IMR-90 (cell line): ENCODE data around the gene CHST8. TPM values are rescaled to one million over a fixed set of nuclear protein-coding genes. Genes with fewer than 3 reads are reported as not detected.

Source experiments
- ATAC-seq: fragments of 200-7000 bp; cut with Tn5 transposase; 2 replicates; pipeline ENCODE4 v1.9.1; 2020; ENCODE audit warnings: low read depth, mild to moderate bottlenecking, moderate library complexity
- BruUV-seq: library from RNA; stranded (reverse); fragments of 400-500 nt; replicated peaks from 2 replicates; lab custom pipeline; 2021; lab: Mats Ljungman, UMichigan
- CTCF ChIA-PET: fragments of 300-600 bp; formaldehyde crosslinking; extraction: SDS; loops from one replicate; lab custom pipeline; 2021; ENCODE audit warnings: antibody characterized with exemption; lab: Yijun Ruan, JAX
- POLR2A ChIA-PET: fragments of 300-600 bp; sonication (Branson Sonifier 250); formaldehyde crosslinking; loops from one replicate; lab custom pipeline; 2022; ENCODE audit warnings: antibody characterized with exemption; ENCODE audit not compliant: unreplicated experiment; lab: Charles Lee
- DNase-seq: peaks from one replicate; pipeline ENCODE4 v3.0.0; 2013
- H2AFZ ChIP-seq: replicated peaks from 2 replicates; pipeline ENCODE3; 2013; ENCODE audit warnings: low read length, mild to moderate bottlenecking; ENCODE audit not compliant: poor library complexity
- H2AK5ac ChIP-seq: 2 replicates; pipeline ENCODE4 v1.6.1; 2013; ENCODE audit warnings: low read depth, low read length, inconsistent platforms
- H2AK9ac ChIP-seq: replicated peaks from 2 replicates; pipeline ENCODE3; 2013; ENCODE audit warnings: mild to moderate bottlenecking, low read depth, low read length, moderate library complexity; ENCODE audit not compliant: poor library complexity
- H2BK120ac ChIP-seq: 2 replicates; pipeline ENCODE4 v1.6.1; 2013; ENCODE audit warnings: low read depth, low read length, inconsistent platforms
- H2BK15ac ChIP-seq: 3 replicates; pipeline ENCODE4 v1.6.1; 2013; ENCODE audit warnings: low read depth, low read length, inconsistent platforms
- H2BK20ac ChIP-seq: 2 replicates; pipeline ENCODE4 v1.6.1; 2013; ENCODE audit warnings: low read depth, mild to moderate bottlenecking, inconsistent platforms, low read length, moderate library complexity
- H2BK5ac ChIP-seq: 2 replicates; pipeline ENCODE4 v1.6.1; 2013; ENCODE audit warnings: mild to moderate bottlenecking, low read depth, low read length, inconsistent platforms; ENCODE audit not compliant: poor library complexity, severe bottlenecking
- H3K14ac ChIP-seq: replicated peaks from 2 replicates; pipeline ENCODE4 v1.6.1; 2013; ENCODE audit warnings: low read depth, low read length, inconsistent platforms
- H3K18ac ChIP-seq: 2 replicates; pipeline ENCODE4 v1.6.1; 2013; ENCODE audit warnings: low read depth, low read length, control low read depth
- H3K23ac ChIP-seq: 2 replicates; pipeline ENCODE4 v1.6.1; 2013; ENCODE audit warnings: low read depth, low read length, inconsistent platforms
- H3K27ac ChIP-seq: 2 replicates; pipeline ENCODE4 v1.5.1; 2013; ENCODE audit warnings: mild to moderate bottlenecking, control low read depth, low read length; ENCODE audit not compliant: insufficient read depth
- H3K27me3 ChIP-seq: 2 replicates; pipeline ENCODE4 v1.6.1; 2013; ENCODE audit warnings: low read length; ENCODE audit not compliant: control insufficient read depth, insufficient read depth
- H3K36me3 ChIP-seq: 2 replicates; pipeline ENCODE4 v1.6.1; 2013; ENCODE audit warnings: low read length, mixed read lengths; ENCODE audit not compliant: control insufficient read depth, insufficient read depth
- H3K4ac ChIP-seq: 2 replicates; pipeline ENCODE4 v1.6.1; 2013; ENCODE audit warnings: low read depth, low read length, inconsistent platforms
- H3K4me1 ChIP-seq: 2 replicates; pipeline ENCODE4 v1.6.1; 2013; ENCODE audit warnings: low read length, mixed read lengths; ENCODE audit not compliant: control insufficient read depth, insufficient read depth
- H3K4me2 ChIP-seq: 2 replicates; pipeline ENCODE4 v1.6.1; 2013; ENCODE audit warnings: low read depth, mild to moderate bottlenecking, control low read depth, low read length, moderate library complexity
- H3K4me3 ChIP-seq: 2 replicates; pipeline ENCODE4 v1.5.1; 2013; ENCODE audit warnings: low read depth, mild to moderate bottlenecking, control low read depth, low read length, moderate library complexity; ENCODE audit not compliant: insufficient read depth
- H3K56ac ChIP-seq: 2 replicates; pipeline ENCODE4 v1.6.1; 2013; ENCODE audit warnings: low read length, inconsistent platforms; ENCODE audit not compliant: insufficient read depth; ENCODE audit errors: extremely low read depth
- H3K79me1 ChIP-seq, 2 experiments: 2 replicates each; pipeline ENCODE4 v1.6.1; 2013; ENCODE audit warnings: low read length in 2 of 2, inconsistent platforms in 1 of 2, low read depth in 1 of 2
- H3K9ac ChIP-seq: 2 replicates; pipeline ENCODE4 v1.6.1; 2013; ENCODE audit warnings: low read depth, low read length, control low read depth
- H3K9me1 ChIP-seq: 2 replicates; pipeline ENCODE4 v1.6.1; 2013; ENCODE audit warnings: low read length, inconsistent platforms; ENCODE audit not compliant: insufficient read depth
- H3K9me3 ChIP-seq: 2 replicates; pipeline ENCODE4 v1.6.1; 2013; ENCODE audit warnings: low read length; ENCODE audit not compliant: control insufficient read depth, insufficient read depth
- H4K20me1 ChIP-seq: 2 replicates; pipeline ENCODE4 v1.6.1; 2013; ENCODE audit warnings: low read length, inconsistent platforms; ENCODE audit not compliant: insufficient read depth
- H4K5ac ChIP-seq: 2 replicates; pipeline ENCODE4 v1.6.1; 2013; ENCODE audit warnings: mild to moderate bottlenecking, low read depth, low read length, control low read depth
- H4K8ac ChIP-seq, 2 experiments: 2 replicates each; pipeline ENCODE4 v1.6.1; 2013; ENCODE audit warnings: low read depth in 2 of 2, low read length in 2 of 2, control low read depth in 1 of 2, inconsistent platforms in 1 of 2
- H4K91ac ChIP-seq: 2 replicates; pipeline ENCODE4 v1.6.1; 2013; ENCODE audit warnings: low read depth, low read length, inconsistent platforms; ENCODE audit not compliant: insufficient read depth
- CEBPB ChIP-seq: IDR thresholded peaks from 2 replicates; pipeline ENCODE4 v1.6.1; 2012; ENCODE audit warnings: low read depth, low read length, improper control_type of control experiment
- CHD1 ChIP-seq: IDR thresholded peaks from 2 replicates; pipeline ENCODE4 v1.6.1; 2012; ENCODE audit warnings: low read depth, low read length, improper control_type of control experiment
- CTCF ChIP-seq: conservative IDR thresholded peaks from 2 replicates; pipeline ENCODE4 v1.5.1; 2012; ENCODE audit warnings: mild to moderate bottlenecking, low read depth, low read length, improper control_type of control experiment
- ELK1 ChIP-seq: fragments of 150-350 bp; IDR thresholded peaks from 2 replicates; pipeline ENCODE4 v1.6.1; 2016; ENCODE audit warnings: low read depth, mild to moderate bottlenecking, low read length, moderate library complexity, borderline replicate concordance
- MAFK ChIP-seq: IDR thresholded peaks from 2 replicates; pipeline ENCODE4 v1.6.1; 2012; ENCODE audit warnings: low read depth, low read length, improper control_type of control experiment
- MAZ ChIP-seq: IDR thresholded peaks from 2 replicates; pipeline ENCODE4 v1.6.1; 2012; ENCODE audit warnings: low read depth, mild to moderate bottlenecking, low read length, improper control_type of control experiment, moderate library complexity, borderline replicate concordance
- MXI1 ChIP-seq: IDR thresholded peaks from 2 replicates; pipeline ENCODE4 v1.6.1; 2012; ENCODE audit warnings: low read depth, mild to moderate bottlenecking, low read length, moderate library complexity, borderline replicate concordance
- NFE2L2 ChIP-seq: fragments of 150-350 bp; IDR thresholded peaks from 2 replicates; pipeline ENCODE4 v1.6.1; 2016; ENCODE audit warnings: low read depth, mild to moderate bottlenecking, low read length
- POLR2A ChIP-seq: IDR thresholded peaks from 2 replicates; pipeline ENCODE4 v1.6.1; 2012; ENCODE audit warnings: mild to moderate bottlenecking, low read depth, low read length
- RAD21 ChIP-seq: IDR thresholded peaks from 2 replicates; pipeline ENCODE4 v1.6.1; 2012; ENCODE audit warnings: low read length, improper control_type of control experiment
- RCOR1 ChIP-seq: IDR thresholded peaks from 2 replicates; pipeline ENCODE4 v1.6.1; 2012; ENCODE audit warnings: mild to moderate bottlenecking, low read length, improper control_type of control experiment; ENCODE audit not compliant: insufficient replicate concordance
- RFX5 ChIP-seq: IDR thresholded peaks from 2 replicates; pipeline ENCODE4 v1.8.0; 2012; ENCODE audit warnings: low read depth, mild to moderate bottlenecking, low read length, moderate library complexity
- SMC3 ChIP-seq: fragments of 150-350 bp; IDR thresholded peaks from 2 replicates; pipeline ENCODE4 v1.6.1; 2016; ENCODE audit warnings: low read depth, mild to moderate bottlenecking, antibody characterized with exemption, low read length, moderate library complexity
- USF2 ChIP-seq: fragments of 150-350 bp; IDR thresholded peaks from 2 replicates; pipeline ENCODE4 v1.6.1; 2017; ENCODE audit warnings: mild to moderate bottlenecking, antibody characterized with exemption, low read length, low read depth
- WGBS, 2 experiments: methylation state at CpG; one replicate each; pipeline versions ENCODE4 v1.1.5 to v1.1.7; 2013; ENCODE audit warnings: missing lambda C conversion rate in 2 of 2; ENCODE audit not compliant: insufficient read length in 1 of 2; ENCODE audit errors: extremely low coverage in 2 of 2; 5-methylcytosine and 5-hydroxymethylcytosine counted together
- dilution Hi-C: fragments of 300-500 bp; cut with HindIII; formaldehyde crosslinking; loops from one replicate; pipeline ENCODE4 v1.14.3; 2018; ENCODE audit warnings: low sequenced_read_pairs; ENCODE audit not compliant: unreplicated experiment
- in situ Hi-C: fragments of 300-500 bp; cut with MboI; formaldehyde crosslinking; loops from 3 replicates; pipeline ENCODE4 v1.14.3; 2019; ENCODE audit warnings: low sequenced_read_pairs, inconsistent platforms, mixed read lengths
- intact Hi-C: fragments of 100-400 bp; cut with micrococcal nuclease; formaldehyde crosslinking; loops from 2 replicates; pipeline ENCODE4 v1.10.0; 2022
- polyA plus RNA-seq, 3 experiments: library from polyadenylated mRNA; depleted of rRNA; stranded (reverse); fragments of >200 nt; gene quantifications; 2 replicates each; pipeline ENCODE4 v1.2.3, GENCODE V29; 2012; ENCODE audit warnings: low replicate concordance in 1 of 3
- total RNA-seq: library from RNA; depleted of rRNA; stranded (reverse); fragments of >200 nt; gene quantifications from 2 replicates; pipeline ENCODE4 v1.2.3, GENCODE V29; 2012

The CHST8 gene
- total and polyA plus RNA-seq, 2 of the 4 experiments (the other 2 are of a cell fraction): not detected

GRCh38 chr19:33806434-33806881, 184.7 kb downstream of the CHST8 start:
- Histone ChIP-seq H3K23ac (no peak overlapping the region), H4K91ac (no peak overlapping the region), H4K20me1 (0 out of 2 replicates have a peak, but pooled peaks cover 6% of the 10 kb centered on the region), H3K14ac (no peak overlapping the region), H3K27ac (no peak overlapping the region), H4K8ac (no peak overlapping the region), H2AK5ac (no peak overlapping the region), H3K9ac (no peak overlapping the region), H4K5ac (no peak overlapping the region), H2BK5ac (no peak overlapping the region), H2AK9ac (no peak overlapping the region), H3K36me3 (peaks cover 47% of the 10 kb centered on the region), H3K18ac (no peak overlapping the region), H3K56ac (no peak overlapping the region), H3K79me1 (no peaks in the 10 kb centered on the region; a peak in 1 of 4 replicates), H2BK20ac (no peak overlapping the region), H3K4ac (no peak overlapping the region), H3K9me1 (no peaks in the 10 kb centered on the region; the same call in 1 of the 2 replicates), H3K9me3 (no peaks in the 10 kb centered on the region), H3K4me2 (no peak overlapping the region), H2BK120ac (no peak overlapping the region), H2AFZ (no peak overlapping the region), H3K27me3 (no peaks in the 10 kb centered on the region), H2BK15ac (no peak overlapping the region), H3K4me1 (no peaks in the 10 kb centered on the region; the same call in 1 of the 2 replicates), H3K4me3 (no peak overlapping the region)
- in situ Hi-C loops (no loop called here), intact Hi-C loops (no loop called here), dilution Hi-C loops (no loop called here)
- no TSS peak for BruUV-seq
- TF ChIP-seq POLR2A (no peak), CTCF (no peak), CEBPB (no peak), RFX5 (no peak), MAZ (no peak), CHD1 (no peak), SMC3 (no peak), ELK1 (no peak), MAFK (no peak), NFE2L2 (no peak), RCOR1 (no peak), MXI1 (no peak), USF2 (no peak), RAD21 (no peak)
- CTCF ChIA-PET: no interaction called here
- ATAC-seq (no peak), DNase-seq (no peak)
- 90% methylated on average over 2 of the region's 8 CpGs; no CpG with 5 or more reads in 1 of the 2 experiments for WGBS, 2 experiments
- POLR2A ChIA-PET: no interaction called here
